HG03520 (cell line): ENCODE measurements around the gene VPS4A.
"Not testable (repeated sequence)": the region's sequence is repeated elsewhere in the genome, so short reads cannot be mapped to it uniquely, and the experiment has no call there.

ENCODE experiments used
- ATAC-seq: cut with Tn5 transposase; IDR thresholded peaks from one replicate; pipeline ENCODE4 v1.9.1; 2021; ENCODE audit warnings: mild to moderate bottlenecking, moderate library complexity; ENCODE audit not compliant: unreplicated experiment

The VPS4A gene

DNA sequence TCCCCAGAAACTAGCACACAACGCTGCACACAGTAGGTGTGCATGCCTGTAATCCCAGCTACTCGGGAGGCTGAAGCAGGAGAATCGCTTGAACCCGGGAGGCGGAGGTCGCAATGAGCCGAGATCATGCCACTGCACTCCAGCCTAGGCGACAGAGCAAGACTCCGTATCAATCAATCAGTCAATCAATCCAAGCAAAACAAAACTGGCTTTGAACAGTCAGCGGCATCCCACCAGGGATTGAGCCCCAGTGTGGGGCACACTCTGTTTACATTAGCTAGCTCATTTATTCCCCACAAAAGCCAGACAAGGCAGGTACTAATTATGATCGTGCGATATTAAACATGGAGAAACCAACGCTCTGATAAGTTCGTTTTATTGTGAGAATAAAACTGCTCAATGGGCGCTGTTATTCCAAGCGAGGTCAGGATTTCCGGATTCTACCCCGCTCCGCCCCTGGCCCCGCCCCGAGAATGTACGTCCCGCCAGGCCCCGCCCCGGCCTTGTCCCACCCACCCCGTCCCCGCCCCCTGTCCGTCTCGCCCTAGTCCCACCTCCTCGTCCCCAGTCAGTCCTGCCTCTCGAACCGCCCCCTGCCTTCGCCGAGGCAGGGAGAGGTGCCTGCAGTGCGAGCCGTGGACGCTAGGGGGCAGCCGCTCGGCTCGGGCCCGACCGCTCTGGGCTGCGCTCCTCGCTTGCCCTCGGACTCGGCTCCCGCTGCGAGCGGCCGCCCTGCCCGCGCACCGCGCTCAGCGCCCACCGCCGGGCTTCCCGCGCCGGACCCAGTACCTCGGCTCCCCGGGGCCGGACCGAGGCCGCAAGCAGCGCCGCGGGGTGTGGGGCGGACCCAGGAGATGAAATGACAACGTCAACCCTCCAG, at the start of gene VPS4A:
TSS of gene VPS4A (plus strand) at position 698 of the 880 bp plus-strand sequence. CDS start at position 860, 162 bp downstream.
- ATAC-seq, result peak; percentile 91

DNA sequence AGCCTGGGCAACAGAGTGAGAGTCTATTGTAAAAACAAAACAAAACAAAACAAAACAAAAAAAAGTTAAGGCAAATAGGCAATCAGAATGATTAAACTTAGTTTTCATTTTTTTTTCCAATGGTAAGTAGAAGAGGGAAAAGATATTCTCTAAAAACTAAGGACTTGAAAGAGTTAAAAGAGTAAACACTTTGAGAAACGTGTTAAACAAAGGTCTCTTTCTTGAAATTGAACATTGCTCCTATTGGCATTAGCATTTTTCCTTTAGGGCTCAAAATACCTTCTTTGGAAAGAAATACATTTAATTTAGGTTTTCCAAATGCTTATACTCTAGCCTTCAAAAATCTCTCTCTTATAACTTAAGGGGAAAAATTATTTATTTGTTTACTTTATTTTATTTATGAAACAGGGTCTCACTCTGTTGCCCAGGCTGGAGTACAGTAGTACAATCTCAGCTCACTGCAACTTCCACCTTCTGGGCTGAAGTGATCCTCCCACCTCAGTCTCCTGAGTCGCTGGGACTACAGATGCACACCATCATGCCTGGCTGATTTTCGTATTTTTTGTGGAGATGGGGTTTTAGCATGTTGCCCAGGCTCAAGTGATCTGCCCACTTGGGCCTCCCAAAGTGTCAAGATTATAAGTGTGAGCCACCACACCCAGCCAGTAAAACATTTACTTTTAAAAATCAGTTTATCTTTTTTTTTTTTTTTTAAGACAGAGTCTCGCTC, 44.7 kb upstream of the VPS4A start:
- no peak for ATAC-seq

DNA sequence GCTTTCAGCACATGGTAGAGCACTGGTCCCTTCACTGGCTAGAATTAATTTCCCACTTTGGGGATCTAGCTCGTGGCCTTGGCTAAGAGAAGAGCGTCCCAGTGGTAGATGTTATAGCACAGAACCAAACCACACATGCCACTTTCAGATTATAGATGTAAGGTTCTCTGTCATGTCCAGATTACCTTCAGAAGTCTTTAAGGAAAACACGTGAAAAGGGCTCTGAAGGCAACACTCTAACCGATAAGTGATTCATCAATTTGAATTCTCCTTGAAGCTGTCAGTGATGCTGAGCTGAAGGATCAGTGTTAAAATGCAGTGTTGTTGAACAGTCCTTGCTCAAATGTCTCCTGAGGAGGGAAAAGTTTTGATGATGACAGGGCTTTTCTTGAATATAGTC, 43.5 kb upstream of the VPS4A start:
- no peak for ATAC-seq

DNA sequence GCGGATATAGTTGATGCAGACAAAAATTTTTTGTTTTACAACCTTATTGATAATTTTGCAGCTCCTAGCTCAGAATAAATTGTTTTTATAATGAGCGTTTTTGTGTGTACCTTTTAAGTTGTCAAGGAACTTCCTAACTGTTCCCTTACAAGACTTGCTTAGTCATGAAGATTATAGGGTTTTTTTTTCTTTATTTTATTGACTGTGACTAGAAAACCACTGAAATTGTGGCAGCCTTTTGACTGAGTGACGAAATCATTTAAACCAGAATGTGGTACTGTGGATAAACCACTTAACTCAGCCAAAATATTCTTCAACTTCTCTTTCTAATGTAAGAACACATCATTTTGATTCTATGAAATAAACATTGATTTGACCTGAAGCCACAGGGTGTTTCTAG, 40.8 kb upstream of the VPS4A start:
- ATAC-seq, result no peak

DNA sequence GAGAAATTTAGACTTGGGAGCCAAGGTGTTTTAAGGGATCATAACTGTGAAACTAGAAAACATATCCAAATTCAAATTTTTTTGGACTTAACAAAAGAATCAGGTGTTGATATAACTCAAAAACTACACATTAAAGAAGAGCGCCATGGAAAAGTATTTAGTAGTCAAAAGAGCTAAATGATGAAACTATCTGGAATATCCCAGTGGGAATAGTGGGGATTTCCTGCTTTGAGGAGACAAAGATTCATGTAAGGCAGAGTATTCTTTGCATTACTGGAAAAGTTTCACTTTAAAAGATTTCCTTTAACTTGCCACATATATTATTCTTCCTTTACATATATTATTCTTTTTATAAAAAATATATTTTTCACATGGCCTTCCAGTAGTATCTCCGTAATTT, 40.3 kb upstream of the VPS4A start:
- no peak for ATAC-seq

DNA sequence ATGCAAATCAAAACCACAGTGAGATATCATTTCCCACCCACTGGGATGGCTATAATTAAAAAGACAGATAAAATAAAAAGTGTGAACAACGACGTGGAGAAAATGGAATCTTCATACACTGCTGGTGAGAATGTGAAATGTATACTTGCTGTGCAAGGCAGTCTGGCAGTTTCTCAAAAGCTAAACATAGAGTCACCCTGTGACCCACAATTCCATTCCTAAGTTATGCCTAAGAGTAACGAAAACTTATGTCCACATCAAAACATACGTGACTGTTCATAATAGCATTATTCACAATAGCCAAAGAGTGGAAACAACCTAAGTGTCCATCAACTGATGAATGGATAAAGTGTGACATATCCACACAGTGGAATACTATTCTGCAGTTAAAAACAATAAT, 38.1 kb upstream of the VPS4A start:
- no peak for ATAC-seq

DNA sequence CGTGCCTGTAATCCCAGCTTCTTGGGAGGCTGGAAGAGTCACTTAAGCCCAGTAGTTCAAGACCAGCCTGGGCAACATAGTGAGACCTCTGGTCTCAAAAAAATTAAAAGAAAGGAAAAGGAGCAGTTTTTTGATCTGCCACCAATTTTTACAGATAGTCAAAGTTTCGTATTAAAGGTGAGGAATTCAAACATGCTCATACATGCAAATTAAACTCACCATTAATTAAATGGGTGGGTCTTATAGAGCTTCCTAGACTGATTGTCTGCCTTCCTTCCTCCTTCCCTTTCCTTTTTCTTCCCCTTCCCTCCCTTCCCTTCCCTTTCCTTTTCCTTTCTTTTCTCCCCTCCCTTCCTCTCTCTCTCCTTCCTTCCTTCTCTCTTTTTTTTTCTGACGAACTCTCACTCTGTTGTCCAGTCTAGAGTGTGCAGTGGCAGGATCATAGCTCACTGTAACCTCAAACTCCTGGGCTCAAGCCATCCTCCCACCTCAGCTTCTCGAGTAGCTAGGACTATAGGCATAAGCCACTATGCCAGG, 36.4 kb upstream of the VPS4A start:
- no peak for ATAC-seq

DNA sequence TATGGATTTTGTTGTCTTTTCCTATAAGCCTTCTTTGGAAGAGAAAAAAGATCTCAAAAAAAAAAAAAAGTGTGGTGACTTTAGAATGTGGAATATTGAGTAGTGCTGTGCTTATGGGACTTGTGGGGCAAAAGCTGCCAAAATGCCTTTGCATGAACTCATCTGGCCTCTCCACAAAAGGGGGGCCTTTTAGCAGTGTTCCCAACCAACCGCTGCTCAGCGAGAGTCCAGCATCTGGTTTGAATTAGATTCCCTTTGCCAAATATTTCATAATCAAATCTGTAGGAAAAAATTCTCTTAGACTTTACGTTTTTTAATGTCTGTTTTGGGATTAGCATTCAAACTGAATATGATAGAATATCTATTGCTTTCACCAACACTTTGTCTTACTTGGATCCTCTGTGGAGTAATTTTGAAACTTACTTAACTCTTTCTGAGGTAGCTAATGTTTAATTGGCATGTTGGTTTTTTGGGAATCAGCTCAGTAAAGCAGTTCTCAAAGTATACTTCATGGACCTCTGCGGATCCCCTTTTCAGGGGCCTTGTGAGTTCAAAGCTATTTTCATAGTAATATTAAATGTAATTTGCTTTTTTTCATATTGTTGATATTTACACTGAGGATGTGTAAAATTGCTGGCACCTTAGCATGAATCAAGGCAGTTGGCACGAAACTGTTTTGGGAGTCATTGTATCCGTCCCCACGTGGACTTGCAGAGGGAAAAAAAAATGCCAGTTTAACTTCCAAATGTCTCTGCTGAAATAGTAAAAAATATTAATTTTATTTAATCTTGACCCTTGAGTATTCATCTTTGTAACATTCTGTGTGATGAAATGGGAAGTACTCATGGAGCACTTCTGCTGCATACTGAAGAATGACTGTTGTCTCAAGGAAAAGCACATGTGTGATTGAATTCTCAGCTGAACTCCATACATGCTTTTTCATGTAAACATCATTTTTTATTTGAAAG, 34.7 kb upstream of the VPS4A start:
- ATAC-seq, result no peak

DNA sequence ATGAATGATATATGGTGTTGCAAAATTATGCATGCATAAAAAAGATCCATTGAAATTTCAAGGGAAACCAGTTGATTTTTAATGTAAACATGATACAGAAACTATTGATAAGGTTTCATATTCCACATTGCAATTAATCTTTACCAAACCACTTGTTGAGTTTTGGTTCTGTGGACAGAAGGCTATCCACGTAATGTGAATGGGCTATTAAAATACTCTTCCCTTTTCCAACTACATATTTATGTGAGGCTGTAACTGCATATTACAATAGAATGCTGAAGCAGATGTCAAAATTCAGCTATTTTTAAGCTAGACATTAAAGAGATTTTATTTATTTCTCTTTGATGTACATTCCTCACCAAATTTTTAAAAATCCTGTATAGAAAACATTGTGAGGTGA, 33.7 kb upstream of the VPS4A start:
- no peak for ATAC-seq

DNA sequence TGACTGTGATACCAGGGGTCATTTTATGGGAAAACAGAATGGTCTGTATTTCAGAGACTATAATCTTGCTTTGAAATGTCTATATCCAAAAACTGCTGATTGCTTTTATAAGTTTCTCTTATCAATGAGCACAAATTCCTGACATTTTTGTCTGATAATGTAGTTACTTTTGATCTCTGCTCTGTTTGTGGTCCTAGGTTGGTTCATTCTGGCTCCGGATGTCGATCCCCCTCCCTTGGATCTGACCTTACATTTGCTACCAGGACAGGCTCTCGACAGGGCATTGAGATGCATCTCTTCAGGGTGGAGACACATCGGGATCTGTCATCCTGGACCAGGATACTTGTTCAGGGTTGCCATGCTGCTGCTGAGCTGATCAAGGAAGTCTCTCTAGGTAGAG, 27.3 kb upstream of the VPS4A start:
- no peak for ATAC-seq

DNA sequence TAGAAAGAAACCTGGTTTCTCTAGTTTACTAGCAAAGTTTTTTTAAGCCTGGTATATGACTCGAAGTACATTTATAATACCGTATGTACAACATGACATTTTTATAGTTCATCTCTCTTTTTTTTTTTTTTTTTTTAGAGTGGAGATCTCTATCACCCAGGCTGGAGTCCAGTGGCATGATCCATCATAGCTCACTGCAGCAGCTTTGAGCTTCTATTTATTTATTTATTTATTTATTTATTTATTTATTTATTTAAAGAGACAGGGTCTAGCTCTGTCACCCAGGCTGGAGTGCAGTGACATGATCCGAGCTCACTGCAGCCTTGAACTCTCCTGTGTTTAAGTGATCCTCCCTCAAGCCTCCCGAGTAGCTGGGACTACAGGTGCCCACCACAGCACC, 25.9 kb upstream of the VPS4A start:
- no peak for ATAC-seq

DNA sequence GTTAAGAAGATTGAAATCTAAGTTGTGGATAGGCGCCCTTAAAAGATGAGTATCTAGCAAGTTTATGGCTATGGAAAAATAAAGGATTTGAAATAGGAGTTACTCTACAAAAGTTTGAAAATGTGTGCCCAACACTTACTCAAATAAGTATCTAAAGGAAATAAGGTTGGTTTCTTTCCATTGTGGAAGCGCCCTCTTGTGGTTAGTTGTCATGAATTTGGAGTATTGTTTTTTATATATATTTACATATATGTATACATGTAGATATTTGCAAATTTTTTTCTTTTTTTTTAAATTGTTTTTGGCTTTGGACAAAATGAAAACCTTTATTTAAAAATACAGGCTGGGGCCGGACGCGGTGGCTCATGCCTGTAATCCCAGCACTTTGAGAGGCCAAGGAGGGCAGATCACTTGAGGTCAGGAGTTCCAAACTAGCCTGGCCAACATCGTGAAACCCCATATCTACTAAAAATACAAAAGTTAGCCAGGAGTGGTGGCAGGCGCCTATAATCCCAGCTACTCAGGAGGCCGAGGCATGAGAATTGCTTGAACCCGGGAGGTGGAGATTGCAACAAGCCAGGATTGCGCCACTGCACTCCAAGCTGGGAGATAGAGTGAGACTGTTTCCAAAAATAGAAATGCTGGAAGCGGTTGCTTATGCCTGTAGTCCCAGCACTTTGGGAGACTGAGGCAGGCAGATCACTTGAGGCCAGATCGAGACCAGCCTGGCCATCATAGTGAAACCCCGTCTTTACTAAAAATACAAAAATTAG, 24.0 kb upstream of the VPS4A start:
- ATAC-seq, result no peak

DNA sequence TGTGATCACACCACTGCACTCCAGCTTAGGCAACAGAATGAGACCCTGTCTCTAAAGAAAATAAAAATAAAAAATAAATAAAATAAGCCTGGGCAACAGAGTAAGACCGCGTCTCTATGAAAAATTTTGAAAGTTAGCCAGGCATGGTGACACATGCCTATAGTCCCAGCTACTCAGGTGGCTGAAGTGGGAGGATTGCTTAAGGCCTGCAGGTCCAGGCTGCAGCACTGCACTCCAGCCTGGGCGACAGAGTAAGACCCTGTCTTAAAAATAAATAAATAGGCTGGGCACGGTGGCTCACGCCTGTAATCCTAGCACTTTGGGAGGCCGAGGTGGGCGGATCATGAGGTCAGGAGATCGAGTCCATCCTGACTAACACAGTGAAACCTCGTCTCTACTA, 19.5 kb upstream of the VPS4A start:
- not testable (repeated sequence) for ATAC-seq

DNA sequence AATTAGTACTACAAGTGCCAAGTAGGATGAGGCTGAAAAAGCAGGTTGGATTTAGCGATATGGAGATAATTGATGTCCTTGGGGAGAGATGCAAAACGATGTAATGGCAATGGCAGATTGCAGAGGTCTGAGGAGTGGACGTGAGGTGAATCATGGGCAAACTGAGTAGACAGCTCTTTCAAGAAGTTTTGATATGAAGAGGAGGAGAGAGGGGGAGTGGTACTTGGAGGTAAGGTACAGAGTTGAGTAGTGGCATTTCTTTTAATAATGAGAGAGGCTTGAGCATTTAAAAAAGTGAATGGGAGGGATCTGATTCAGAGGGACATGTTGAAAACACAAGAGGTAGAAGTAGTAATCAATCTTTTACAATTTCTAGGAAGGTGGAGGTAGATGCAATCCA, 17.7 kb upstream of the VPS4A start:
- ATAC-seq, result no peak

DNA sequence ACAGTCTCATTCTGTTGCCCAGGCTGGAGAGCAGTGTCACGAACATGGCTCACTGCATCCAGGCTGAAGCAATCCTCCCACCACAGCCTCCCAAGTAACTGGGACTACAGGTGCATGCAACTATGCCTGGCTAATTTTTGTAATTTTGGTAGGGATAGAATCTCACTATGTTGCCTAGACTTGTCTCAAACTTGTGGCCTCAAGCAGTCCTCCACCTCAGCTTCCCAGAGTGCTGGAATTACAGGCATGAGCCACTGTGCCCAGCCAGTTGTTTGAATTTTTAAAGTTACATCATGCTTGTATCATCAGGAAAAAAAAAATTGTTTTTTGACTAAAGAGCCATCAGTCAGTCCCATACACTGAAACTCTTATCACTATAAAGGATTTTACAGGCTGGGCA, 17.1 kb upstream of the VPS4A start:
- no peak for ATAC-seq

DNA sequence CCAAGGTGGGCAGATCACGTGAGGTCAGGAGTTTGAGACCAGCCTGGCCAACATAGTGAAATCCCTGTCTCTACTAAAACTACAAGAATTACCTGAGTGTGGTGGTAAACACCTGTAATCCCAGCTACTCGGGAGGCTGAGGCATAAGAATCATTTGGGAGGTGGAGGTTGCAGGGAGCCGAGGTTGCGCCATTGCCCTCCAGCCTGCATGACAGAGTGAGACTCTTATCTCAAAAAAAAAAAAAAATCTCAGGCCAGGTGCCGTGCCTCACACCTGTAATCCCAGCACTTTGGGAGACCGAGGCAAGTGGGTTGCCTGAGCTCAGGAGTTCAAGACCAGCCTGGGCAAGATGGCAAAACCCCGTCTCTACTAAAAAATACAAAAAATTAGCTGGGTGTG, 14.4 kb upstream of the VPS4A start:
- ATAC-seq, result not testable (repeated sequence)

DNA sequence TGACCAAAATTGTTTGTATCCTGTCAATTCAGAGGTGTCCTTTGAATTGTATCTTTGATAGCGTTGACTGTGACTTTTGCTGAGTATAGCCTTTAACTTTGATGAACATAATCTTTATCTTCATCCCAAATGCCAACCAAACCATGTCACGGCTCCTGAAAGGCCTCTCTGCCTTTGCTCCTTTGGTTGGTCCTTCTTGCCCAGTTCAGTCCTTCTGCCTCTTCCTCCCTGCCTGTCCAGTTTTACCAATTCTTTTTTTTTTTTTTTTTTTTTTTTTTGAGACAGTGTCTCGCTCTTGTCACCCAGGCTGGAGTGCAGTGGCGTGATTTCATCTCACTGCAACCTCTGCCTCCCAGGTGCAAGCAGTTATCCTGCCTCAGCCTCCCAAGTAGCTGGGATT, 12.9 kb upstream of the VPS4A start:
- ATAC-seq, result no peak

DNA sequence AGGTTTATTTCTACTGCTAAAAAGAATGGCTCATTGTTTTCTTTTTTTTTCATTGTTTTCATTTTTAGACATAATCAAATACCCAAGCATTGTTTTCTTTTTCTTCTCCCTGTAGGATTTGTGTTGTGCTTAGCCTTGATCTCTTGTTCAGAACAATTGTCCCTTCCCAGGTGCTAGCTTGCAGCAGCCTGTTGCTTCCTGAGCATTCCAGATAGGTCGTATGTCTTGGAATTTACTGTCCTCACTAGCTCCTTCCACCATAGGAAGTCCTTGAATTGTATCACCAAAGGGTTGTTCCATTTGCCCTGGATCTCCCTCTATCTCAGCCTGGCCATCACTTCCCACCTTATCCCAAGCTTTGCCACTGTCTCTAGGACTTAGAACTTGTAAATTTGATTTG, 10.0 kb upstream of the VPS4A start:
- ATAC-seq, result no peak

DNA sequence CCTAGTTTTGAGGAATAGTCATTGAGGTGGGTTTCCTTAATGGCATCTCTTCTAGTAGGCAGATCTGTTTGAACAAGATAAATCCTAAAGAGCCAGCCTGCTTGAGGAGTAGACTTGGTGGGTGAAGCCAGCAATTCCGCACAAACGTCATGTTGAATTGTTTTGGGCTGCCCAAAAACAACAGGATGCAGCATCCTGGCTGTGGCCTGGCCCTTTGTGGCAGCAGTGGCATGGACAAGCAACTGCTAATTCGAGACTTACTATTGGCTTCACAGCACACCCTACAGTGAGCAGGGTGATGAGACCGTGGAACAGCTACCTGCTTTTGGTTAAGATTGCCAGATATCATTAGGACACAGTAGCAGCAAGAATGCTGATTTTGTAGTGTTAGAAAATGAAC, 9.3 kb upstream of the VPS4A start:
- ATAC-seq, result no peak

DNA sequence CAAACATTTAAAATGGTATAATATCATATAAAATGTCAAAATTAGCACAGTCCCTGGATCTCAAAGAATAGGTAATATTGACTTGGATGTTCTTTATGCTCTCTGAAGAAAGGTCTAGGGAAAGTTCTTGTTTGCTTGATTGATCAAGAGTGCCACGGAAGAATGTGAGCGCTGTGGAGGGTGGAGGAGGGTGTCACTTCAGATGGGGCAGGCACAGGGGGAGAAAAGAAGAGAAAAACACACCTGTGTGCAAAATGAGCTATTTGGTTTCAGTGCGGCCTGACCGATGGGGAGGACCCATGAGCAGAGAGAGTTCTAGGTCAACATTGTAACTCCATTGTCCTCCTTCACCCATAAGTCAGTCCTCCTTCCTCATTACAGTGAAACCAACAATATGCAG, 8.8 kb upstream of the VPS4A start:
- no peak for ATAC-seq
